Activated naive CD8-positive, alpha-beta T cell (primary cell): ENCODE data around the gene TRAPPC10.
A peak's percentile ranks its signal among the peaks of the same experiment; 100 is the strongest.
"Not testable (repeated sequence)": the region's sequence is repeated elsewhere in the genome, so short reads cannot be mapped to it uniquely, and the experiment has no call there.

Experiments
- H3K27ac Mint-ChIP-seq: one replicate; pipeline ENCODE4 v1.8.0; 2021; ENCODE audit warnings: mixed read lengths
- H3K27me3 Mint-ChIP-seq: one replicate; pipeline ENCODE4 v1.8.0; 2021; ENCODE audit warnings: mixed read lengths
- H3K36me3 Mint-ChIP-seq: one replicate; pipeline ENCODE4 v1.8.0; 2021; ENCODE audit warnings: mixed read lengths
- H3K4me1 Mint-ChIP-seq: one replicate; pipeline ENCODE4 v1.8.0; 2021; ENCODE audit warnings: low read depth, mixed read lengths
- H3K4me3 Mint-ChIP-seq: one replicate; pipeline ENCODE4 v1.8.0; 2021; ENCODE audit warnings: mild to moderate bottlenecking, mixed read lengths
- H3K9me3 Mint-ChIP-seq: one replicate; pipeline ENCODE4 v1.8.0; 2021; ENCODE audit warnings: low read depth, mixed read lengths

TRAPPC10 gene

GRCh38 chr21:44089001-44089911 is 77.1 kb downstream of the TRAPPC10 start:
- Mint-ChIP-seq H3K27me3 (no peaks in the 10 kb centered on the region), H3K9me3 (no peaks in the 10 kb centered on the region), H3K36me3 (peaks cover 27% of the 10 kb centered on the region), H3K27ac (peak overlapping the region; percentile 95), H3K4me1 (peaks cover 73% of the 10 kb centered on the region), H3K4me3 (peak overlapping the region; percentile 70)

DNA sequence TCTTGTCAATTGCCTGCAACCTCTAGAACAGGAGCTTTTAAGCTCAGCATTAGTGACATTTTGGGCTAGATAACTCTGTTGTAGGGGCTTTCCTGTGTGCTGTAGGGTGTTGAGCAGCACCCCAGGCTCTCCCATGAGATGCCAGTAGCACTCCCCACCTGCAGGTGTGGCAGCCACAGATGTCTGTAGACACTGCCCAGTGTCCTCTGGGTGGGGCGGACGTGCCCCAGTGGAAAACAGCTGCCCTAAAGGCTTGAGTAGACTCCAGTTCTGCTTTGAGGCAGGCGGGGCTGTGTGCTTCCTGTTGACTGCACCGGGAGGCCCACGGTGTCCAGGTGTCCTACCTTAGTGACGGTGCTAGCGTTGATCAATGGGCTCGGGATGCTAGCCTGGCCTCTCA is 78.2 kb downstream of the TRAPPC10 start:
- Mint-ChIP-seq H3K4me3 (peak overlapping the region; percentile 70), H3K27ac (peak overlapping the region; percentile 95), H3K27me3 (no peaks in the 10 kb centered on the region), H3K4me1 (peaks cover 67% of the 10 kb centered on the region), H3K36me3 (peaks cover 24% of the 10 kb centered on the region), H3K9me3 (no peaks in the 10 kb centered on the region)

GRCh38 chr21:44092211-44092610 is 80.1 kb downstream of the TRAPPC10 start:
- no peaks in the 10 kb centered on the region for H3K9me3 Mint-ChIP-seq
- peaks cover 19% of the 10 kb centered on the region for H3K36me3 Mint-ChIP-seq
- H3K27me3 Mint-ChIP-seq = no peaks in the 10 kb centered on the region
- no peak overlapping the region for H3K4me3 Mint-ChIP-seq
- H3K27ac Mint-ChIP-seq = peak overlapping the region; percentile 46
- peaks cover 48% of the 10 kb centered on the region for H3K4me1 Mint-ChIP-seq

DNA sequence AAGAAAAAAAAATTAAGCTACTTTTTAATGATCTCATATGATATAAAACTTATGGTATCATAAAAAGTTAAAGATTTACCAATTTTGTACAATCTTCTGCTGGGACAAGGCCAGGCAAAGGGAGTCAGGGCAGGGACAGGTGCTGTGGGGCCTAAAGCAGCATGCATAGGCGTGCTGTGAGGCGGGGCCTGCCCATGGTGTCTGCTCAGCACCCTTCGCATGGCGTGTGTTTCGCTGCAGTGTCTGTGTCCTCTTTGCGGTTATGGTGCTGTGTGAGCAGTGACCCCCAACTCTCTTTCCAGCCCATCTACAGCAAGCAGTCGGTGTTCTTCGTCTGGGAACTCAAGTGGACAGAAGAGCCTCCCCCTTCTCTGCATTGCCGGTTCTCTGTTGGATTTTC is 81.7 kb downstream of the TRAPPC10 start:
- Mint-ChIP-seq H3K36me3 (peaks cover 19% of the 10 kb centered on the region), H3K4me3 (no peak overlapping the region), H3K27me3 (no peaks in the 10 kb centered on the region), H3K4me1 (peaks cover 32% of the 10 kb centered on the region), H3K9me3 (no peaks in the 10 kb centered on the region), H3K27ac (peak overlapping the region; percentile 58)

- H3K9me3 Mint-ChIP-seq = no peaks in the 10 kb centered on the region
- H3K4me3 Mint-ChIP-seq = no peak overlapping the region
- H3K27me3 Mint-ChIP-seq = no peaks in the 10 kb centered on the region
- H3K27ac Mint-ChIP-seq = no peak overlapping the region
- peaks cover 11% of the 10 kb centered on the region for H3K36me3 Mint-ChIP-seq
- H3K4me1 Mint-ChIP-seq = peaks cover 21% of the 10 kb centered on the region
These were observed 82.7 kb downstream of the TRAPPC10 start for GRCh38 chr21:44094832-44095231.

DNA sequence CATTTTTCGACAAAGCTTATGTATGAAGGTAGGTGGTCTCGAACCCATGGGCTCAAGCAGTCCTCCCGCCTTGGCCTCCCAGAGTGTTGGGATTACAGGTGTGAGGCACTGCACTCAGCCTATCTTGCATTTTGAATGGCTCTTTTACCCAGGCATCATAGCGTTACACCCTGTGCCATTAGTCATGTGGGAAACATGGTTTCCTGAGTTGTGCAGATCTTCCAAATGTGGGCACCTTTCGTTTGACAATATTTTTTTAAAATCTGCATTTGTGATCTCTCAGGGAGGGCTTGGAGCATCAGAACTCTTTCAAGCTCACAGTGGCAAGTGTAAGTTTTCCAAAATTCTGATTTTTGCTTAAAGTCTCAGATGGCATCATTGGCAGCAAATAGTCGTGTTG is 86.4 kb downstream of the TRAPPC10 start:
- H3K27ac Mint-ChIP-seq, H3K36me3 Mint-ChIP-seq: not testable (repeated sequence)

GRCh38 chr21:44098964-44099363 is 86.9 kb downstream of the TRAPPC10 start:
- H3K36me3 Mint-ChIP-seq, H3K4me1 Mint-ChIP-seq, H3K27ac Mint-ChIP-seq, H3K27me3 Mint-ChIP-seq, H3K9me3 Mint-ChIP-seq, H3K4me3 Mint-ChIP-seq: not testable (repeated sequence)

More for the DNA sequence above, 86.4 kb downstream of the TRAPPC10 start:
- not testable (repeated sequence) for H3K27me3 Mint-ChIP-seq, H3K4me3 Mint-ChIP-seq, H3K9me3 Mint-ChIP-seq, H3K4me1 Mint-ChIP-seq

- not testable (repeated sequence) for H3K27me3 Mint-ChIP-seq, H3K4me3 Mint-ChIP-seq, H3K9me3 Mint-ChIP-seq, H3K4me1 Mint-ChIP-seq, H3K27ac Mint-ChIP-seq, H3K36me3 Mint-ChIP-seq
These were observed 95.0 kb downstream of the TRAPPC10 start, which contains the start of gene PWP2 for GRCh38 chr21:44107026-44107501. Gene PWP2, plus strand, starts transcription at chr21:44107399. Its CDS starts 18 bp downstream, at chr21:44107417.

DNA sequence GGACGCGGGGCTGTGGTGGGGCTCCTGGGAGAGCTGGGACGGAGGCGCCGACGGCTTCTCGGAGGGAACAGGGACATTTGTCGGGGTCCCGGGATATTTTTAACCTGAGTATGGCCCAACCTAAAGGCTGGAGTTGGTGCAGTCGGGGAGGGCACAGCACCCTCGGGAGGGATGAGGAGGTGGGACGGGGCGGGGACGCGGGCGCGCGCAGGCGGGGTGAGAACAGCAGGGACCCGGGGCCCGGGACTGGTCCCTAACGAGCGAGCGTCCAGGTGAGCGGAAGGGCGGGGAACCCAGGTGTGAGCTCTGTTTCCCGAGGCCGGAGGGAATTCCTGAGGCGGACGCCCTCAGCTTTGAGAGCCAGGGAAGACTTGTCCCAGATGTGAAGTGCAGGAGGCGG is 95.5 kb downstream of the TRAPPC10 start:
- H3K36me3 Mint-ChIP-seq, H3K9me3 Mint-ChIP-seq, H3K4me3 Mint-ChIP-seq, H3K27ac Mint-ChIP-seq, H3K27me3 Mint-ChIP-seq, H3K4me1 Mint-ChIP-seq: not testable (repeated sequence)

- H3K27me3 Mint-ChIP-seq, H3K4me3 Mint-ChIP-seq, H3K9me3 Mint-ChIP-seq, H3K27ac Mint-ChIP-seq, H3K4me1 Mint-ChIP-seq, H3K36me3 Mint-ChIP-seq: not testable (repeated sequence)
These were observed 101.7 kb downstream of the TRAPPC10 start for GRCh38 chr21:44113702-44114371.

DNA sequence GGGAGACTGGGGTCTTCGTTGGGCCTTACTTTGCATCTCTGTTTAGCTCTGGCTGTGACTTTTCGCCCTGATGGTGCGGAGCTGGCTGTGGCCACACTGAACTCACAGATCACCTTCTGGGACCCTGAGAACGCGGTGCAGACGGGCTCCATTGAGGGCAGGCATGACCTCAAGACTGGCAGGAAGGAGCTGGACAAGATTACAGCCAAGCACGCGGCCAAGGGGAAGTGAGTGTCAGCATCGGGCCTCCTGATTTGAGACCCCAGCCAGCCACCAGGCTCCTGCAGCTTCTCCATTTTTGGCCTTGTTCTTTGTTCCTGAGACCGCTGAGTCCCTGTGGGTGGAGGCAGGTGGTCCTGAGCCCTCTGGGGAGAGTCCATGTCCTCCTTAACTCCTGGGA is 110.0 kb downstream of the TRAPPC10 start:
- H3K27ac Mint-ChIP-seq, H3K4me1 Mint-ChIP-seq, H3K36me3 Mint-ChIP-seq, H3K4me3 Mint-ChIP-seq, H3K9me3 Mint-ChIP-seq, H3K27me3 Mint-ChIP-seq: not testable (repeated sequence)

DNA sequence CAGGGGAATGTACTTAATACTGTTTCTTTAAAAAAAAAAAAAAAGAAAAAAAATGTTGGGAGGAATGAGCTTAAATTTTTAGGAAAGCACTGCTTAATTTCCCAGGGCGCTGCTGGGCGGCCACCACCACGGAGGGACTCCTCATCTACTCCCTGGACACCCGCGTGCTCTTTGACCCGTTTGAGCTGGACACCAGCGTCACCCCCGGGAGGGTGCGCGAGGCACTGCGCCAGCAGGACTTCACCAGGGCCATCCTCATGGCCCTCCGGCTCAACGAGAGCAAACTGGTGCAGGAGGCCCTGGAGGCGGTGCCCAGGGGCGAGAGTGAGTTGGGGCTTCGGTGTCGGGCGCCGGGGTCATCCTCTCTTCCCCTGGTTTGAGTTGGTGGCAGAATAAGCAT is 115.7 kb downstream of the TRAPPC10 start:
- H3K4me1 Mint-ChIP-seq, H3K27ac Mint-ChIP-seq, H3K9me3 Mint-ChIP-seq, H3K27me3 Mint-ChIP-seq, H3K36me3 Mint-ChIP-seq, H3K4me3 Mint-ChIP-seq: not testable (repeated sequence)

- not testable (repeated sequence) for H3K4me1 Mint-ChIP-seq, H3K27ac Mint-ChIP-seq, H3K36me3 Mint-ChIP-seq, H3K4me3 Mint-ChIP-seq, H3K9me3 Mint-ChIP-seq, H3K27me3 Mint-ChIP-seq
These were observed 121.6 kb downstream of the TRAPPC10 start for GRCh38 chr21:44133715-44134057.

- H3K9me3 Mint-ChIP-seq, H3K27me3 Mint-ChIP-seq, H3K27ac Mint-ChIP-seq, H3K36me3 Mint-ChIP-seq, H3K4me3 Mint-ChIP-seq, H3K4me1 Mint-ChIP-seq: not testable (repeated sequence)
These were observed 122.6 kb downstream of the TRAPPC10 start for GRCh38 chr21:44134732-44135131.

DNA sequence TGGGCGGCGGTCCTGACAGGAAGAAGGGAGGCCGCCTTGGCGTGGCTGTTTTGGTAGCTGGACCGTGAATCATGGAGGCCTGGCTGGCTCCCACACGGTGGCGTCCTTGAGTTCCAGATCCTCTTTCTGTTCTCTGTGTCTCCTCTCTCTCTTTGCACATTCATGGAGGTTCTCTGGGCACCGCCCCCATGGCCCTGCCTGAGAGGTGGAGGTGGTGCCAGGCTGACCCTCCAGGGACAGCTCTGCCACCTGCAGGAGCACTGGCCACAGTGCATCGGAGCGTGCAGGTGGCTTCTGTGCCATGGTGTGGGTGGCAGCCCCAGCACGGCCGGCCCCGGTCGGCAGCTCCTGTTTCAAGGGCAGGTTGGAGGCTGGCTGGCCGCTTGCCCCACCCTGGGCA is 125.9 kb downstream of the TRAPPC10 start:
- H3K36me3 Mint-ChIP-seq, H3K9me3 Mint-ChIP-seq, H3K4me1 Mint-ChIP-seq, H3K27ac Mint-ChIP-seq, H3K4me3 Mint-ChIP-seq, H3K27me3 Mint-ChIP-seq: not testable (repeated sequence)
